K562 (cell line): ENCODE results near the gene CSTF2T. TPM values are rescaled to one million over a fixed set of nuclear protein-coding genes. Genes with fewer than 3 reads are reported as not detected.
A peak's percentile ranks its signal among the peaks of the same experiment; 100 is the strongest.

Source experiments
- CREM ChIP-seq: IDR thresholded peaks from 2 replicates; pipeline ENCODE4 v1.6.1; 2014; ENCODE audit warnings: antibody characterized with exemption, low read depth
- ELF2 ChIP-seq: fragments of 250-450 bp; sonication (Bioruptor Pico); IDR thresholded peaks from 2 replicates; pipeline ENCODE4 v1.5.0; 2021; ENCODE audit warnings: mild to moderate bottlenecking
- FOXK2 ChIP-seq, 2 experiments: fragments of 450-650 bp; IDR thresholded peaks in 1 of 2; conservative IDR thresholded peaks in 1 of 2; 2 replicates each; pipeline ENCODE4 v1.6.1; 2016; ENCODE audit warnings: low read depth in 2 of 2, mild to moderate bottlenecking in 1 of 2
- GABPA ChIP-seq: fragments of 200-800 bp; sonication (Bioruptor generic); conservative IDR thresholded peaks from 2 replicates; pipeline ENCODE4 v1.6.1; 2016; ENCODE audit warnings: low read depth, missing genetic modification characterization, missing compliant biosample characterization
- HMG20A ChIP-seq: fragments of 450-650 bp; formaldehyde crosslinking; conservative IDR thresholded peaks from 2 replicates; pipeline ENCODE4 v1.4.0; 2020; ENCODE audit warnings: mild to moderate bottlenecking, mixed read lengths
- NFIX ChIP-seq: fragments of 250-450 bp; sonication (Bioruptor Pico); IDR thresholded peaks from 2 replicates; pipeline ENCODE4 v1.4.0; 2020; ENCODE audit warnings: low read depth, mild to moderate bottlenecking, moderate library complexity
- SIX5 ChIP-seq, 2 experiments: IDR thresholded peaks; 2 replicates each; pipeline ENCODE4 v1.6.1; 2011; ENCODE audit warnings: low read length in 2 of 2, borderline replicate concordance in 1 of 2, low read depth in 1 of 2, mild to moderate bottlenecking in 1 of 2, moderate library complexity in 1 of 2; ENCODE audit not compliant: insufficient read depth in 1 of 2
- TAF1 ChIP-seq: IDR thresholded peaks from 2 replicates; pipeline ENCODE4 v1.6.1; 2011; ENCODE audit warnings: mild to moderate bottlenecking, low read length, moderate library complexity; ENCODE audit not compliant: insufficient read depth, control insufficient read depth, severe bottlenecking; ENCODE audit errors: extremely low read depth
- TCFL5 ChIP-seq: fragments of 250-450 bp; sonication (Bioruptor Pico); conservative IDR thresholded peaks from 2 replicates; pipeline ENCODE4 v1.6.1; 2021; ENCODE audit warnings: mild to moderate bottlenecking, moderate library complexity, matching md5 sums
- TOE1 ChIP-seq, 2 experiments: fragments of 450-650 bp in 1 of 2; sonication (generic) in 1 of 2; formaldehyde crosslinking in 1 of 2; IDR thresholded peaks; 2 replicates each; pipeline versions ENCODE4 v1.7.1 to v1.8.0; 2016 to 2022; ENCODE audit warnings: borderline replicate concordance in 2 of 2, mild to moderate bottlenecking in 2 of 2, antibody characterized with exemption in 1 of 2, inconsistent platforms in 1 of 2, low read depth in 1 of 2, missing genetic modification reagents in 1 of 2, moderate library complexity in 1 of 2
- ZNF347 ChIP-seq: fragments of 450-650 bp; formaldehyde crosslinking; IDR thresholded peaks from 2 replicates; pipeline ENCODE4 v1.4.0; 2020; ENCODE audit warnings: low read depth, mild to moderate bottlenecking, moderate library complexity
- ZNF76 ChIP-seq: fragments of 250-450 bp; sonication (Bioruptor Pico); IDR thresholded peaks from 2 replicates; pipeline ENCODE4 v1.4.0; 2020; ENCODE audit warnings: mild to moderate bottlenecking, moderate library complexity, borderline replicate concordance
- polyA plus RNA-seq, 8 experiments: library from polyadenylated mRNA; depleted of rRNA in 4 of 8; stranded (reverse) in 5 of 8; unstranded in 3 of 8; fragments of >200 nt; fragmentation: Nextera tagmentation in 2 of 8; fragmentation: Illumina TruSeq in 1 of 8; extraction: Ambion mirVana in 2 of 8; extraction: Trizol in 1 of 8; gene quantifications; 2 replicates each; pipeline versions ENCODE4 v1.2.1 to v1.2.3, GENCODE V29; 2011 to 2014; ENCODE audit warnings: inconsistent platforms in 1 of 8, missing spikeins in 1 of 8
- total RNA-seq, 7 experiments: library from RNA; depleted of rRNA in 6 of 7; stranded (reverse); fragments of >200 nt in 6 of 7; fragmentation: Illumina TruSeq in 2 of 7; extraction: Trizol in 2 of 7; gene quantifications; 2 replicates each; pipeline versions ENCODE4 v1.2.1 to v1.2.3, GENCODE V29; 2011 to 2021; ENCODE audit warnings: low replicate concordance in 1 of 7
- TF ChIP-seq, protein P1 (sequence below): sonication (generic); formaldehyde crosslinking; IDR thresholded peaks from 2 replicates; pipeline ENCODE4 v1.8.0; 2023; ENCODE audit warnings: mild to moderate bottlenecking, missing genetic modification reagents
- TF ChIP-seq, protein P2 (sequence below): fragments of 450-650 bp; IDR thresholded peaks from 2 replicates; pipeline ENCODE4 v1.6.1; 2018; ENCODE audit not compliant: partially characterized antibody
- TF ChIP-seq, protein P3 (sequence below): fragments of 200-800 bp; sonication (Bioruptor generic); IDR thresholded peaks from 2 replicates; pipeline ENCODE4 v1.6.1; 2017; ENCODE audit warnings: missing genetic modification characterization, missing compliant biosample characterization

Gene CSTF2T
- total and polyA plus RNA-seq, 9 of the 15 experiments (the other 6 are each of a cell fraction or from before 2014, with no cell fraction given) = 10.3 to 32.4 (median 24.2) TPM

DNA sequence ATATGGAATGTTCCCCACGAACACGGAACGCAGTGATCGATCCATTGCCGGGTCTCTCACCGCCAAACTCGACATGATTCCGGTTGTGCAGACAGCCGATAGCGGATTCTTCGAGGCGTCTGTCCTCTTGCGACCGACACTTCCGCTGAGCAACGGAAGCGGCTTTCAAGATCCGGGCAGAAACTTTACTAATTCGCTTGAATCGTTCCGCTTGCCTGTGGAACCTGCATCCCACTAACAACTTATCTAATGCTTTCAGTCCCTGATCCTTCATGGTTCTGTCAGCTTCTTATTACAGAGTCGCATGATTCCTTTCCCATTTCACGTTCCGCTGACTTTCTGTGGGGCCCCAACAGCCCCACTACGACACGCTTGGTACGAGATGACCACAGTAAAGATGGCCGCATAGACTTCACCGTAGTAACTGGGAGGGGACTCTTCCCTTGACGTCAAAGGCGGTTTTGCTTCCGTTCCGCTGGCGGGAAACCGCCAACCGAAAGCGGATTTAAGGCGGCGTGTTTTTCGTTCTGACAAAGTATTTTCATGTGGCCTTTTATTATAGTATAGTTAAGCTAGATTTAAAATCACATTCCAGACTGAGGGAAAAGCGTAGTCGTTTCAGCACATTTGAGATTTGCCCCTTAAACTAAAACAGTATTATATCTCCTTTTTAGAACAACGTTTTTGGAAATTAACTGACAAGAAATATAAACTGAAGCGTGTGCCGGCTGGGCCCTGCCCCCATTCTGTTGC lies at the start of gene CSTF2T (continued):
- TF ChIP-seq, protein P1, sequence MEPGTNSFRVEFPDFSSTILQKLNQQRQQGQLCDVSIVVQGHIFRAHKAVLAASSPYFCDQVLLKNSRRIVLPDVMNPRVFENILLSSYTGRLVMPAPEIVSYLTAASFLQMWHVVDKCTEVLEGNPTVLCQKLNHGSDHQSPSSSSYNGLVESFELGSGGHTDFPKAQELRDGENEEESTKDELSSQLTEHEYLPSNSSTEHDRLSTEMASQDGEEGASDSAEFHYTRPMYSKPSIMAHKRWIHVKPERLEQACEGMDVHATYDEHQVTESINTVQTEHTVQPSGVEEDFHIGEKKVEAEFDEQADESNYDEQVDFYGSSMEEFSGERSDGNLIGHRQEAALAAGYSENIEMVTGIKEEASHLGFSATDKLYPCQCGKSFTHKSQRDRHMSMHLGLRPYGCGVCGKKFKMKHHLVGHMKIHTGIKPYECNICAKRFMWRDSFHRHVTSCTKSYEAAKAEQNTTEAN (CRISPR knock-in tag) = peak; percentile 20; the same call in 1 of the 2 replicates
- TF ChIP-seq SIX5 (IDR thresholded peaks at IDR 0.05; ENCODE audit: borderline replicate concordance in 1 of 2, insufficient read depth in 1 of 2, low read depth in 1 of 2, low read length in 2 of 2) (peak; percentile 63 to 78; a peak in 3 of 4 replicates), HMG20A (CRISPR knock-in tag) (no peak), FOXK2 (conservative IDR thresholded peaks at IDR 0.05 in 1 of 2, IDR thresholded peaks at IDR 0.05 in 1 of 2; ENCODE audit: low read depth in 2 of 2) (peak; percentile 63 to 69; a peak in 3 of 4 replicates), GABPA (tag) (peak; percentile 100), NFIX (CRISPR knock-in tag) (no peak), TOE1 (IDR thresholded peaks at IDR 0.05; ENCODE audit: borderline replicate concordance) (peak; percentile 90), TOE1 (CRISPR knock-in tag; IDR thresholded peaks at IDR 0.05; ENCODE audit: borderline replicate concordance, low read depth) (no peak), TAF1 (peak; percentile 85), ELF2 (peak; percentile 74; the same call in 1 of the 2 replicates), ZNF76 (CRISPR knock-in tag) (no peak), CREM (peak; percentile 94), TCFL5 (CRISPR knock-in tag) (no peak), ZNF347 (CRISPR knock-in tag) (no peak)
- TF ChIP-seq, protein P2, sequence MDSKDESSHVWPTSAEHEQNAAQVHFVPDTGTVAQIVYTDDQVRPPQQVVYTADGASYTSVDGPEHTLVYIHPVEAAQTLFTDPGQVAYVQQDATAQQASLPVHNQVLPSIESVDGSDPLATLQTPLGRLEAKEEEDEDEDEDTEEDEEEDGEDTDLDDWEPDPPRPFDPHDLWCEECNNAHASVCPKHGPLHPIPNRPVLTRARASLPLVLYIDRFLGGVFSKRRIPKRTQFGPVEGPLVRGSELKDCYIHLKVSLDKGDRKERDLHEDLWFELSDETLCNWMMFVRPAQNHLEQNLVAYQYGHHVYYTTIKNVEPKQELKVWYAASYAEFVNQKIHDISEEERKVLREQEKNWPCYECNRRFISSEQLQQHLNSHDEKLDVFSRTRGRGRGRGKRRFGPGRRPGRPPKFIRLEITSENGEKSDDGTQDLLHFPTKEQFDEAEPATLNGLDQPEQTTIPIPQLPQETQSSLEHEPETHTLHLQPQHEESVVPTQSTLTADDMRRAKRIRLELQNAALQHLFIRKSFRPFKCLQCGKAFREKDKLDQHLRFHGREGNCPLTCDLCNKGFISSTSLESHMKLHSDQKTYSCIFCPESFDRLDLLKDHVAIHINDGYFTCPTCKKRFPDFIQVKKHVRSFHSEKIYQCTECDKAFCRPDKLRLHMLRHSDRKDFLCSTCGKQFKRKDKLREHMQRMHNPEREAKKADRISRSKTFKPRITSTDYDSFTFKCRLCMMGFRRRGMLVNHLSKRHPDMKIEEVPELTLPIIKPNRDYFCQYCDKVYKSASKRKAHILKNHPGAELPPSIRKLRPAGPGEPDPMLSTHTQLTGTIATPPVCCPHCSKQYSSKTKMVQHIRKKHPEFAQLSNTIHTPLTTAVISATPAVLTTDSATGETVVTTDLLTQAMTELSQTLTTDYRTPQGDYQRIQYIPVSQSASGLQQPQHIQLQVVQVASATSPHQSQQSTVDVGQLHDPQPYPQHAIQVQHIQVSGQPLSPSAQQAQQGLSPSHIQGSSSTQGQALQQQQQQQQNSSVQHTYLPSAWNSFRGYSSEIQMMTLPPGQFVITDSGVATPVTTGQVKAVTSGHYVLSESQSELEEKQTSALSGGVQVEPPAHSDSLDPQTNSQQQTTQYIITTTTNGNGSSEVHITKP = no peak
- TF ChIP-seq, protein P3, sequence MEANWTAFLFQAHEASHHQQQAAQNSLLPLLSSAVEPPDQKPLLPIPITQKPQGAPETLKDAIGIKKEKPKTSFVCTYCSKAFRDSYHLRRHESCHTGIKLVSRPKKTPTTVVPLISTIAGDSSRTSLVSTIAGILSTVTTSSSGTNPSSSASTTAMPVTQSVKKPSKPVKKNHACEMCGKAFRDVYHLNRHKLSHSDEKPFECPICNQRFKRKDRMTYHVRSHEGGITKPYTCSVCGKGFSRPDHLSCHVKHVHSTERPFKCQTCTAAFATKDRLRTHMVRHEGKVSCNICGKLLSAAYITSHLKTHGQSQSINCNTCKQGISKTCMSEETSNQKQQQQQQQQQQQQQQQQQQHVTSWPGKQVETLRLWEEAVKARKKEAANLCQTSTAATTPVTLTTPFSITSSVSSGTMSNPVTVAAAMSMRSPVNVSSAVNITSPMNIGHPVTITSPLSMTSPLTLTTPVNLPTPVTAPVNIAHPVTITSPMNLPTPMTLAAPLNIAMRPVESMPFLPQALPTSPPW (CRISPR knock-in tag) = peak; percentile 38; the same call in 1 of the 2 replicates
